Neural cell (in vitro differentiated cells): ENCODE measurements around the gene FNBP1.

Source experiments
- CTCF ChIP-seq: fragments of 450-650 bp; IDR thresholded peaks from 2 replicates; pipeline ENCODE4 v1.5.1; 2014; ENCODE audit warnings: antibody characterized with exemption, mild to moderate bottlenecking, moderate library complexity; ENCODE audit not compliant: poor library complexity, severe bottlenecking
- EP300 ChIP-seq: fragments of 450-650 bp; conservative IDR thresholded peaks from 2 replicates; pipeline ENCODE4 v1.6.1; 2014; ENCODE audit warnings: antibody characterized with exemption, mild to moderate bottlenecking, moderate library complexity; ENCODE audit not compliant: poor library complexity, severe bottlenecking

- no peak for TF ChIP-seq CTCF
- no peak for TF ChIP-seq EP300
These were observed 175.6 kb downstream of the FNBP1 start for GRCh38 chr9:129867136-129868022.
